Stimulated activated CD4-positive, alpha-beta T cell treated with anti-CD3 and anti-CD28 coated beads, Interleukin-4, amount 100 ng/mL, for 48 hours (primary cell): ENCODE results near the gene HAUS8.
"Not testable (repeated sequence)": the region's sequence is repeated elsewhere in the genome, so short reads cannot be mapped to it uniquely, and the experiment has no call there.

Source experiments
- DNase-seq, 2 donors: peaks; one replicate each; pipeline ENCODE4 v3.0.0-alpha.2; 2020; ENCODE audit warnings: low read depth in 2 of 2

The HAUS8 gene

DNA sequence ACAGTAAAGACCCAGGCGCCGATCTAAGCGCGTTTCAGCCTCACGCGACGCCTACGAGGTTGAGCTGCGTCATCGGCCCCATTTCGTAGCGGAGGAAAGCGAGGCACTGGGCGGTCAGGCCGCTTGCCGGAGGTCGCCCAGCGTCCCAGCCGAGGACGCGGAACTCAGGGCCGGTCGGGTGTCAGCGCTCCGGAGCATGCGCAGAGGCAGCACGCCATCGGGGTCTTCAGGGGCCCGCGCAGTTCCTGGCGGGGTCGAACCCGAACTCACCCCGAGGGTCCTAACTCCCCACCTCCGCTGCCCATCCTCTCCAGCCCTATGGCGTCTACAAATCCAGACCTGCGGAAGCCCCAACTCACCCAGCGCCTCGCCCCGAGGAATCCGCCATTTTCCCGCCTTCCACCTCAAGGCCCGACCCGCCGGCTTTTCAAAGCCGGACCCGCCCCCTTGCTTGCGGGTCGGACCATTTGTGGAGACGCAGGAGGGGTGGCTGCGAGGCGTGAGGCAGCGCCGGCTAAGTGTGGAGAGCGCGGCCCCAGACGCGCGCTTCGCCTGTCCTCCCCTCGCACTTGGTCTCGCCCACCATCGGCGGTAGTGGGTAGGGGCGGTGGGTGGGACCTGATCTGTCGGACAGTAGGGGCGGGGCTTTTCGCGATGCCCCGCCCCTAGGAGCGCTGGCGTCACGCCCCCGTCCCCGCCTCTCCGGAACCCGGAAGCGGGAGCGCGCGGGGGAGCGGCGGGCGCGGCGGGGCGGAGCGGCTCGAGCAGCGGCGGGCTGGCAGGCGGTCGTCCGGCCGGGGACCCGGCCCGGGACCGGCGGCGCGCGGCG, at the start of gene HAUS8, which contains the start of gene MYO9B:
TSS of gene HAUS8 (minus strand) at position 418 of the 829 bp plus-strand sequence. CDS start at position 388, 30 bp downstream.
TSS of gene MYO9B (plus strand) at position 743 of the 829 bp plus-strand sequence. CDS start 25,941 bp downstream, outside the sequence.
- peak; percentile 99 for DNase-seq

GRCh38 chr19:17124025-17124424, 48.8 kb upstream of the HAUS8 start:
- DNase-seq, result no peak

DNA sequence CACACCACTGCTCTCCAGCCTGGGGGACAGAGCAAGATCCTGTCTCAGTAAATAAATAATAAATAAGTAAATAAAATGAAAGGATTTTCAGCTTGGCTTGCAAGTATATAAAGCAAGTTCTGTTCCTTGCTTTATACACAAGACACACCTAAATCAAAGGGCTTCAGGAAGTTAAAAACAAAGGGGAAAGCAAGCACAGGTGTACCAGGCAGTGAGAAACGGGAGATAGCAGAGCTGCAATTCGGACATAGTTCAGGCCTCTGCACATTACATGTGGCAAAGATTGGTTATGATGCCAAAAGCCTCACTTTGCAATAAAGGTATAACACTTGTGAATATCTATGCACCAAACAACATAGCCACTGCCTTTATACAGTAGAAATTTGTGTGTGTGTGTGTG, 47.8 kb upstream of the HAUS8 start:
- DNase-seq, result no peak

DNA sequence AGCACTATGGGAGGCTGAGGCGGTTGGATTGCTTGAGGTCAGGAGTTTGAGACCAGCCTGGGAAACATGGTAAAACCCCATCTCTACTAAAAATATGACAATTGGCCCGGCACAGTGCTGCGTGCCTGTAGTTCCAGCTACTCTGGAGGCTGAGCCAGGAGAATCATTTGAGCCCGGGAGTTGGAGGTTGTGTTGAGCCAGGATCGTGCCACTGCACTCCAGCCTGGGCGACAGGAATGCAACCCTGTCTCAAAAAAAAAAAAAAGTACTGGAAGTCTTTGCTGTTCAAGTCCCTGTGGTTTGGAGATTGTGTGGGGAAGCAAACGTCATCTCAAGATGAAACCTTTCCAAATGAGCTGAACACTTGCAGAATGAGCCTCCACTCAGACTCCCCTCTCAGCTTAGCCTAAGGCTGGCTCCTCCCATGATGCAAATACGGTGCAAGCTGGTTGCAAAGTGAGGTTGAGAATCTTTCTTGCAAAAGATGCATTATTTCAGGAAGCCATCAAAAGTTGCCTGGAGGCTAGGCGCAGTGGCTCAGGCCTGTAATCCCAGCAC, 46.6 kb upstream of the HAUS8 start:
- no peak for DNase-seq

DNA sequence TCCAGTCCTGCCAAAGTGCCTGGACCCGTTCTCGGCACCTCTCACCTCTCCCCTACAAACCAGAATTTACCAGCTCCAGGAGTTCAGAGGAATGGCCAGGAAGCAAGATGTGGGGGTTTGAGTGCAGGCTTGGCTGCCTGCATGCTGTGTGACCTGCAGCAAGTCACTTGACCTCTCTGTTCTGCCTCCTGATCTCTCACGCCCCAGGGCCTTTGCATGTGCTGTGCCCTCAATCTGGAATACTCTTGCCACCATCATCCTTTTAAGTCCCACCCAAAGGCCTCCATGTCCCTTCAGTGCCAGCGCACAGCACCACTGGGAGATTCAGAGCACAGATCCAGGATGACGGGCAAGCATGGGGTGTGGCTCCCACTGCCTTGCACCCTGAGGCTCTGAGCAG, 43.7 kb upstream of the HAUS8 start:
- DNase-seq, result no peak

GRCh38 chr19:17116996-17117702, 41.9 kb upstream of the HAUS8 start:
- no peak for DNase-seq

DNA sequence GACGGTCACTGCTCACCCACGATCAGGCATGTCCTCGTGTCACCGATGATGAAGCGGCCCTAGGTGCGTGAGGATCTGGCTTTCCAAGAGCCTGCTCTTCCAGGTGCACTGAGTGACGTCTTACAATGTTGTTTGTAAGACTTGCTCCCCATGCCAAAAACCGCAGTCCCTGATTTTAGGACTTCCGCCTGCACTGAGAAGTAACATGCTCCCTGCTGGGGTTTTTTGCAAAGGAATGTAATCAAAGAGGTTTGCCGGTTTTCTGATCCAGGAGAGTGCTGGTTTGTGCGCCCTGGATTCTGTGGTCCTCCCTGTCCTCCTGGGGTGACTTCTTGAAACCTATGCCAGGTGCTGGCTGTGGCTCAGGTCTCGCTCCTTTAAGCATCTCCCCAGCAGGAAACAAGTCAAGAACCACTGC, 39.2 kb upstream of the HAUS8 start:
- no peak for DNase-seq

GRCh38 chr19:17113127-17113785, 38.0 kb upstream of the HAUS8 start:
- DNase-seq, result no peak

GRCh38 chr19:17112700-17113099, 37.4 kb upstream of the HAUS8 start:
- DNase-seq, result no peak

DNA sequence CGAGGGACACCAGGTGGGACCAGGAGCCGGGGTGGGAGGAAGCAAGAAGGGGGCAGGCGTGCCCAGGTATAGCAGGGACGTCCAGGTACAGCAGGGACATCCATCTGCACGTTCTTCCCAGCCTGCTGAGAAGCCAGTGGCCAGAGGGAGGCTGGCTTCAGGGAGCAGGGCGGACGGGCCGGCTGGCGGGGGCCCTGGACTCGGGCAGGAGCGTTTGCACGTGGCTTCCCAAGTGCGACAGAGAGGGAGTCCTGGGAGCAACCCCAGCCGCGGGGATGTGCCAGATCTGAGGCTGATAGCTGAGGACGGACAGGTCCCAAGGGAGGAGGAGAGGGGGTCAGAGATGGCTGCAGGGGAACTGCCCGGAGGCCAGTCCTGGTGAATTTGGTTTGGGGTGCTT, 37.0 kb upstream of the HAUS8 start:
- DNase-seq, result no peak

DNA sequence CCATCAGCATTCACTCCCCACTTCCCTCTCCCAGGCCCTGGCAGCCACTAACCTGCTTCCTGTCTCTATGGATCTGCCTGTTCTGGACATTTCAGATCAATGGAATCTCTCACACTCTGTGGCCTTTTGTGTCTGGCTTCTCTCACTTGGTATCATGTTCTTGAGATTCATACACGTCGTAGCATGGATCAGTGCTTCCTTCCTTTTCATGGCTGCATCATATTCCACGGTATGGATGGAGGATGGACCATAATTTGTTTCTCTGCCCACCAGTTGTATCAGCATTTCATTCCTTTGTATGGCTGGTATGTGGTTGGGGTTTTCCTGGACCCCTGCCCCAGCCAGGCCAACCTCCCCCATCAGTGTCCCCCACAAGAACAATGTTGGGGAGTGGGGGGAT, 36.5 kb upstream of the HAUS8 start:
- no peak for DNase-seq

- no peak for DNase-seq
These were observed 35.3 kb upstream of the HAUS8 start for GRCh38 chr19:17110599-17110966.

DNA sequence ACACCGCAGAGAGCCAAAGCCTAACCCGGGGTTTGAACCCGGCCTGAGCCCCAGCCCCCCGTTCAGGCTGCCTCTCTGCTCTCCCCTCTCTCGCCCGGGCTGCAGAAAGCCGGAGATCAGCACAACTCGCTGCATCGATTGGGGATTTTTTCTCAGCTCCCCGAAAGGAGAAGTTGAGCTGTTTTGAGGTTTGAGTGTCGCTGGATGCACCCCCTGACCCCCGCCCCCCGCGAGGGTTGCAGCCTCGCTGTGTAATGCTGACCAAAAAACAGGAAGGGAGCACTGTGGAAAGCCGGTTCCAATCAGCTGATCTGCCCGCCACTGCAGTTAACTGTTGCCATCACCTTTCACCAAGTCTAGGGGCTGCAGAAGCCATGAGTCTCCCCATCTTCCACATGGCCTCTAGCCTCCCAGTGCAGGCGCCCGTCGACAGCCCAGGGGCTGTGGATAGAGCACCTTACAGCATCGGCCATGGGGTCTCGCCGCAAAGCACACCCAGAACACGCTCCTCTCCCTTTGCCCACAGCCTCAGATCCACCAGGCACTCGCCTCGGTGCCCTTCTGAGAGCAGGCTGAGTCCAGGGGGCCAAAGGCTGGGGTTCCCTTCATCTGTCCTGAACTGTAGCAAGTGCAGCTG, 34.8 kb upstream of the HAUS8 start:
- DNase-seq, result no peak

DNA sequence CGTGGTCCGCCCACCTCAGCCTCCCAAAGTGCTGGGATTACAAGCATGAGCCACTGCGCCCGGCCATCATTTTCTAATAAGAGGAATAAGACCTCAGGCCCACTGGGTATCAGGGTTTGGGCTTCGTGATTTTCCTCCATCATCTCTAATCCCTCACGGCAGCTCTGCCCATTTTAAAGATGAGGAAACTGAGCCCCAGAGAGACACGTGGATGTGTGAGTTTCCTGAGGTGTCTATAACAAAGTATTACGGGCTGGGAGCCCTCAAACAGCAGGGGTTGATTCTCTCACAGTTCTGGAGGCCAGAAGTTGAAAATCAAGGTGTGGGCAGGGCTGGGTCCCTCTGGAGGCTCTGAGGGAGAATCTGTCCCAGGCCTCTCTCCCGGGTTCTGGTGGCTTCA, 34.0 kb upstream of the HAUS8 start:
- no peak for DNase-seq

- no peak for DNase-seq
These were observed 33.2 kb upstream of the HAUS8 start for GRCh38 chr19:17108453-17108784.

DNA sequence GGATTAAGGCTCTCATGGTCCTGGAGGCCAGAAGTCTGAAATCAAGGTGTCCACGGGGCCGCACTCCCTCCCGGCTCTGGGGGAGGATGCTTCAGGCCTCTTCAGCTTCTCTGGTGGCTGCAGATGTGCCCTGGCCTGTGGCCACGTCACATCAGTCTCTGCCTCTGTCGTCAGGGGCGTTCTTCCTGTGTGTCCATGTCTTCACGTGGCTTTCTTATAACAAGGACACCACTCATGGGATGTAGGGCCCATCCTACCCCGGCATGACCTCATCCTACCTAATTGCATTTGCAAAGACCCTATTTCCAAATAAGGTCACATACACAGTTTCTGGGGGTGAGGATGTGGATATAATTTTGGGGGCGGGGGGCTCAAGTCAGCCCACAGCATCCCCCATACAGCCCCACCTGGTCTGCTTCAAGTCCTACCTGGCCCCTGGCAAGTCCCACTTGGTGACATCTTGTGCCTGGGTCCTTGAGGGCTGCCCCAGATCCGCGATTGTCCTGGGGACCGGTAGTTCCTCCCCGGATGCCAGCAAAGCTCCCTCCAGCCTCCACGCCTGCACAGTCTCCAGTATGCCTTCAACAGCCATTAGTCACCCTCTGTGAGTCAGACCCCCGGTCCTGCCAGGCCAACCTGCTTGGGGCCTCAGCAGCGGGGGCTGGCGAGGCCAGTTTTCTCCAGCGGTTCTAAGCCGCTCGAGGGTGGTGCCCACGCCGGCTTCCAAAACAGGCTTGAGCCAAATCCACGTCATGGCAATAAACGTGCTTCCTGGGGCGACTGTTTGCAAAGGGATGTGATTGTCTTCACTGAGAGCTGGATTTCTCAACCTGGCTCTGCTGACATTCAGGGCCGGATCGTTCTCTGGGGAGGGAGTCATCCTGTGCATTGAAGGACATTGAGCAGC, 32.5 kb upstream of the HAUS8 start:
- no peak for DNase-seq

DNA sequence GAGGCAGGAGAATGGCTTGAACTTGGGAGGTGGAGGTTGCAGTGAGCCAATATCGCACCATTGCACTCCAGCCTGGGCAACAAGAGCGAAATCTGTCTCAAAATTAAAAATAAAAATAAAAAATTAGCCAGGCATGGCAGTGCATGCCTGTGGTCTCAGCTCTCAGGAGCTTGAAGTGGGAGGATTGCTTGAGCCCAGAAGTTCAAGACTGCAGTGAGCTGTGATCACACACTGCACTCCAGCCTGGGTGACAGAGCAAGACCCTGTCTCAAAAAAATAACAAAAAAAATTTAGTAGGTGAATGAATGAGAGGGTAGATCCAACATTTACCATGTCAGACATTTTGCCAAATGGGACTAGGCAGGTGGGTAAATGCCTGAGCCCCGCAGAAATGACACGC, 31.7 kb upstream of the HAUS8 start:
- DNase-seq, result not testable (repeated sequence)

GRCh38 chr19:17105556-17105955, 30.3 kb upstream of the HAUS8 start:
- DNase-seq, result no peak

GRCh38 chr19:17104679-17105078, 29.4 kb upstream of the HAUS8 start:
- DNase-seq, result no peak

- no peak for DNase-seq
These were observed 27.9 kb upstream of the HAUS8 start for GRCh38 chr19:17103177-17103576.
